Endodermal cell (in vitro differentiated cells): ENCODE results near the gene FCF1. TPM values are rescaled to one million over a fixed set of nuclear protein-coding genes. Genes with fewer than 3 reads are reported as not detected.

Source experiments
- DNase-seq: peaks from one replicate; pipeline ENCODE4 v3.0.0-alpha.2; 2017
- H3K27ac ChIP-seq: 2 replicates; pipeline ENCODE4 v1.5.1; 2013; ENCODE audit warnings: mild to moderate bottlenecking, low read depth, low read length, moderate library complexity
- H3K27me3 ChIP-seq: 2 replicates; pipeline ENCODE4 v1.6.1; 2013; ENCODE audit warnings: mild to moderate bottlenecking, low read length, moderate library complexity; ENCODE audit not compliant: insufficient read depth, control insufficient read depth, poor library complexity, severe bottlenecking
- H3K36me3 ChIP-seq: 2 replicates; pipeline ENCODE4 v1.7.0; 2013; ENCODE audit warnings: mild to moderate bottlenecking, low read length, moderate library complexity; ENCODE audit not compliant: control insufficient read depth, insufficient read depth
- H3K4me1 ChIP-seq: one replicate; pipeline ENCODE4 v1.7.0; 2013; ENCODE audit warnings: low read length; ENCODE audit not compliant: control insufficient read depth, insufficient read depth
- H3K4me3 ChIP-seq: 2 replicates; pipeline ENCODE4 v1.5.1; 2013; ENCODE audit warnings: mild to moderate bottlenecking, low read length, moderate library complexity
- H3K9ac ChIP-seq: 2 replicates; pipeline ENCODE4 v1.6.1; 2013; ENCODE audit warnings: mild to moderate bottlenecking, low read length, moderate library complexity; ENCODE audit not compliant: poor library complexity, severe bottlenecking; ENCODE audit errors: extremely low read depth
- H3K9me3 ChIP-seq: 2 replicates; pipeline ENCODE4 v1.6.1; 2013; ENCODE audit warnings: mild to moderate bottlenecking, low read length, moderate library complexity; ENCODE audit not compliant: control insufficient read depth
- H3K27ac Mint-ChIP-seq: 2 replicates; pipeline ENCODE4 v1.8.0; 2020; ENCODE audit warnings: mixed read lengths
- H3K27me3 Mint-ChIP-seq: 2 replicates; pipeline ENCODE4 v1.8.0; 2021; ENCODE audit warnings: mild to moderate bottlenecking, mixed read lengths; ENCODE audit not compliant: insufficient read depth
- H3K36me3 Mint-ChIP-seq: 2 replicates; pipeline ENCODE4 v1.8.0; 2020; ENCODE audit warnings: low read depth, mixed read lengths
- H3K4me1 Mint-ChIP-seq: 2 replicates; pipeline ENCODE4 v1.8.0; 2020; ENCODE audit warnings: mixed read lengths
- H3K4me3 Mint-ChIP-seq: 2 replicates; pipeline ENCODE4 v1.8.0; 2020; ENCODE audit warnings: mild to moderate bottlenecking, moderate library complexity, mixed read lengths
- H3K9me3 Mint-ChIP-seq: 2 replicates; pipeline ENCODE4 v1.8.0; 2020; ENCODE audit warnings: mild to moderate bottlenecking, mixed read lengths
- CTCF ChIP-seq: fragments of 200-600 bp; sonication (generic); conservative IDR thresholded peaks from 2 replicates; pipeline ENCODE4 v1.5.0; 2021; ENCODE audit warnings: antibody characterized with exemption, mild to moderate bottlenecking
- WGBS, 2 experiments: methylation state at CpG; one replicate each; pipeline versions ENCODE4 v1.1.5 to v1.1.7; 2013; ENCODE audit warnings: missing lambda C conversion rate in 2 of 2, mixed read lengths in 1 of 2; ENCODE audit not compliant: insufficient coverage in 1 of 2, insufficient read length in 1 of 2; 5-methylcytosine and 5-hydroxymethylcytosine counted together
- total RNA-seq, 2 donors: library from RNA; stranded (reverse); fragmentation: NEBNext Ultra II Directional in 1 of 2; extraction: Animal tissue kit (Norgen Biotek cat#: 25700) in 1 of 2; gene quantifications; 2 replicates in 1 of 2; 3 replicates in 1 of 2; pipeline ENCODE4 v1.2.1, GENCODE V29; 2021

FCF1 gene
- total RNA-seq, 2 donors from 2014 or later: 68.4 to 71.3 TPM

GRCh38 chr14:74735125-74735524 lies 22.2 kb downstream of the FCF1 start:
- Histone ChIP-seq H3K27ac (no peak overlapping the region), H3K9me3 (no peaks in the 10 kb centered on the region), H3K36me3 (peaks cover 83% of the 10 kb centered on the region), H3K4me1 (no peaks in the 10 kb centered on the region), H3K4me3 (no peak overlapping the region), H3K9ac (no peak overlapping the region), H3K27me3 (no peaks in the 10 kb centered on the region)
- peaks cover 4% of the 10 kb centered on the region for H3K4me1 Mint-ChIP-seq
- no peak for TF ChIP-seq CTCF
- no peak overlapping the region for H3K27ac Mint-ChIP-seq
- 86 to 90% methylated on average over 1 to 4 of the region's 4 CpGs for WGBS, 2 experiments
- H3K9me3 Mint-ChIP-seq: no peaks in the 10 kb centered on the region
- no peak for DNase-seq
- peaks cover 52% of the 10 kb centered on the region for H3K36me3 Mint-ChIP-seq
- no peaks in the 10 kb centered on the region for H3K27me3 Mint-ChIP-seq
- H3K4me3 Mint-ChIP-seq: no peak overlapping the region

- no peaks in the 10 kb centered on the region for H3K9me3 ChIP-seq
- TF ChIP-seq CTCF: no peak
- H3K27me3 Mint-ChIP-seq: no peaks in the 10 kb centered on the region
- peaks cover 4% of the 10 kb centered on the region for H3K4me1 Mint-ChIP-seq
- peaks cover 65% of the 10 kb centered on the region for H3K36me3 ChIP-seq
- no peak overlapping the region for H3K27ac Mint-ChIP-seq
- no peak overlapping the region for H3K4me3 ChIP-seq
- no peaks in the 10 kb centered on the region for H3K27me3 ChIP-seq
- H3K27ac ChIP-seq: no peak overlapping the region
- no peak for DNase-seq
- no peaks in the 10 kb centered on the region for H3K9me3 Mint-ChIP-seq
- no peak overlapping the region for H3K4me3 Mint-ChIP-seq
- H3K4me1 ChIP-seq: no peaks in the 10 kb centered on the region
- H3K9ac ChIP-seq: no peak overlapping the region
- H3K36me3 Mint-ChIP-seq: peaks cover 46% of the 10 kb centered on the region
- 91 to 100% methylated on average over 3 to 4 of the region's 4 CpGs for WGBS, 2 experiments
These were observed 24.9 kb downstream of the FCF1 start for GRCh38 chr14:74737753-74738325.

GRCh38 chr14:74739293-74740030 lies 26.5 kb downstream of the FCF1 start:
- no peaks in the 10 kb centered on the region for H3K9me3 ChIP-seq
- no peaks in the 10 kb centered on the region for H3K27me3 ChIP-seq
- no peak for TF ChIP-seq CTCF
- Mint-ChIP-seq H3K4me1 (peaks cover 4% of the 10 kb centered on the region), H3K36me3 (peaks cover 39% of the 10 kb centered on the region), H3K27me3 (no peaks in the 10 kb centered on the region), H3K4me3 (no peak overlapping the region), H3K9me3 (no peaks in the 10 kb centered on the region), H3K27ac (no peak overlapping the region)
- no peak overlapping the region for H3K4me3 ChIP-seq
- H3K4me1 ChIP-seq: no peaks in the 10 kb centered on the region
- no peak overlapping the region for H3K9ac ChIP-seq
- whole genome bisulfite sequencing, 2 experiments: 90 to 94% methylated on average over 5 to 8 of the region's 8 CpGs
- no peak for DNase-seq
- H3K36me3 ChIP-seq: peaks cover 49% of the 10 kb centered on the region
- H3K27ac ChIP-seq: no peak overlapping the region
